GM23338 (cell line): ENCODE results near the gene DNAJC15. TPM values are rescaled to one million over a fixed set of nuclear protein-coding genes. Genes with fewer than 3 reads are reported as not detected.
"Not testable (repeated sequence)": the region's sequence is repeated elsewhere in the genome, so short reads cannot be mapped to it uniquely, and the experiment has no call there.

Source experiments
- ATAC-seq: fragments of 200-7000 bp; cut with Tn5 transposase; 3 replicates; pipeline ENCODE4 v1.9.1; 2020
- DNase-seq: peaks from one replicate; pipeline ENCODE4 v3.0.0-alpha.2; 2015; ENCODE audit warnings: low spot score
- H2AFZ ChIP-seq: fragments of 200-600 bp; sonication (generic); 2 replicates; pipeline ENCODE4 v1.8.0; 2016; ENCODE audit warnings: antibody characterized with exemption, mild to moderate bottlenecking, moderate library complexity
- H3F3A ChIP-seq: fragments of 200-600 bp; sonication (generic); replicated peaks from 2 replicates; pipeline ENCODE4 v1.8.0; 2017; ENCODE audit warnings: antibody characterized with exemption, mixed run types, low read depth
- H3K27ac ChIP-seq: fragments of 200-600 bp; sonication (generic); 2 replicates; pipeline ENCODE4 v1.6.1; 2016; ENCODE audit warnings: low read depth
- H3K27me3 ChIP-seq: fragments of 200-600 bp; sonication (generic); 2 replicates; pipeline ENCODE4 v1.8.0; 2016; ENCODE audit warnings: mild to moderate bottlenecking, mixed run types, moderate library complexity; ENCODE audit not compliant: insufficient read depth
- H3K36me3 ChIP-seq: fragments of 200-600 bp; sonication (generic); 2 replicates; pipeline ENCODE4 v1.8.0; 2016; ENCODE audit warnings: mild to moderate bottlenecking; ENCODE audit not compliant: insufficient read depth
- H3K4me1 ChIP-seq: fragments of 200-600 bp; sonication (generic); 2 replicates; pipeline ENCODE4 v1.8.0; 2016; ENCODE audit warnings: mild to moderate bottlenecking, moderate library complexity; ENCODE audit not compliant: insufficient read depth
- H3K4me2 ChIP-seq: fragments of 200-600 bp; sonication (generic); 2 replicates; pipeline ENCODE4 v1.7.1; 2017; ENCODE audit warnings: mixed run types
- H3K4me3 ChIP-seq: fragments of 200-600 bp; sonication (generic); 2 replicates; pipeline ENCODE4 v1.6.1; 2016; ENCODE audit warnings: mixed run types
- H3K79me2 ChIP-seq: fragments of 200-600 bp; sonication (generic); replicated peaks from 2 replicates; pipeline ENCODE4 v1.8.0; 2017; ENCODE audit warnings: mild to moderate bottlenecking; ENCODE audit not compliant: insufficient read depth
- H3K9me2 ChIP-seq: fragments of 200-600 bp; sonication (generic); 2 replicates; pipeline ENCODE4 v1.8.0; 2017; ENCODE audit not compliant: insufficient read depth
- H4K20me1 ChIP-seq: fragments of 200-600 bp; sonication (generic); replicated peaks from 2 replicates; pipeline ENCODE4 v1.8.0; 2017; ENCODE audit warnings: mild to moderate bottlenecking; ENCODE audit not compliant: insufficient read depth
- H3K27ac Mint-ChIP-seq: 2 replicates; pipeline ENCODE4 v1.8.0; 2020; ENCODE audit warnings: inconsistent platforms, mild to moderate bottlenecking, moderate library complexity, mixed read lengths
- H3K27me3 Mint-ChIP-seq: 3 replicates; pipeline ENCODE4 v1.8.0; 2022; ENCODE audit warnings: low read depth, mild to moderate bottlenecking, moderate library complexity, mixed read lengths, inconsistent platforms; ENCODE audit not compliant: insufficient read depth, poor library complexity
- H3K36me3 Mint-ChIP-seq: 3 replicates; pipeline ENCODE4 v1.8.0; 2021; ENCODE audit warnings: low read depth, mild to moderate bottlenecking, inconsistent platforms, moderate library complexity, mixed read lengths
- H3K4me1 Mint-ChIP-seq: 3 replicates; pipeline ENCODE4 v1.8.0; 2020; ENCODE audit warnings: mild to moderate bottlenecking, inconsistent platforms, mixed read lengths
- H3K4me3 Mint-ChIP-seq: 3 replicates; pipeline ENCODE4 v1.8.0; 2021; ENCODE audit warnings: moderate library complexity, mild to moderate bottlenecking, inconsistent platforms, mixed read lengths
- H3K9me3 Mint-ChIP-seq: 3 replicates; pipeline ENCODE4 v1.8.0; 2020; ENCODE audit warnings: moderate library complexity, mild to moderate bottlenecking, inconsistent platforms, mixed read lengths
- CTCF ChIP-seq, 2 experiments: fragments of 200-600 bp in 1 of 2; sonication (generic) in 1 of 2; conservative IDR thresholded peaks; 2 replicates each; pipeline versions ENCODE4 v1.5.1 to v1.6.1; 2016 to 2017; ENCODE audit warnings: antibody characterized with exemption in 2 of 2, low read depth in 2 of 2, mild to moderate bottlenecking in 2 of 2, moderate library complexity in 1 of 2
- ETS1 ChIP-seq: IDR thresholded peaks from 2 replicates; pipeline ENCODE4 v1.6.1; 2016; ENCODE audit warnings: antibody characterized with exemption
- EZH2 ChIP-seq: fragments of 200-600 bp; sonication (generic); IDR thresholded peaks from one replicate; pipeline ENCODE4 v1.8.0; 2017; ENCODE audit warnings: antibody characterized with exemption, mild to moderate bottlenecking, low read depth; ENCODE audit not compliant: unreplicated experiment
- EZH2phosphoT487 ChIP-seq: fragments of 200-600 bp; sonication (generic); IDR thresholded peaks from one replicate; pipeline ENCODE4 v1.8.1; 2018; ENCODE audit warnings: antibody characterized with exemption; ENCODE audit not compliant: unreplicated experiment
- NANOG ChIP-seq: IDR thresholded peaks from 2 replicates; pipeline ENCODE4 v1.6.1; 2016; ENCODE audit warnings: antibody characterized with exemption, borderline replicate concordance
- POLR2AphosphoS5 ChIP-seq: IDR thresholded peaks from 2 replicates; pipeline ENCODE4 v1.6.1; 2016; ENCODE audit warnings: antibody characterized with exemption, low read depth
- STAT1 ChIP-seq: IDR thresholded peaks from one replicate; pipeline ENCODE4 v1.6.1; 2016; ENCODE audit warnings: antibody characterized with exemption; ENCODE audit not compliant: unreplicated experiment
- ZNF114 ChIP-seq: fragments of 250-450 bp; sonication (Bioruptor Pico); IDR thresholded peaks from 2 replicates; pipeline ENCODE4 v1.5.0; 2020; ENCODE audit warnings: mild to moderate bottlenecking, moderate library complexity
- ZNF331 ChIP-seq: fragments of 250-450 bp; sonication (Bioruptor Pico); IDR thresholded peaks from 2 replicates; pipeline ENCODE4 v1.5.0; 2020; ENCODE audit warnings: low read depth, mild to moderate bottlenecking, moderate library complexity
- polyA plus RNA-seq: library from polyadenylated mRNA; unstranded; fragments of >200 nt; fragmentation: Nextera tagmentation; extraction: Ambion mirVana; gene quantifications from 2 replicates; pipeline ENCODE4 v1.2.1, GENCODE V29; 2016
- total RNA-seq: library from RNA; depleted of rRNA; stranded (reverse); fragments of >200 nt; shearing (Covaris generic); gene quantifications from 2 replicates; pipeline ENCODE4 v1.2.3, GENCODE V29; 2014

Gene DNAJC15
- total and polyA plus RNA-seq, 2 experiments from 2014 or later, result 11.4 to 80.4 TPM

- no peak for TF ChIP-seq ZNF331 (CRISPR knock-in tag)
- no peak for TF ChIP-seq EZH2
- no peak for TF ChIP-seq POLR2AphosphoS5
- TF ChIP-seq NANOG, result no peak
- no peak for TF ChIP-seq STAT1
Measured at GRCh38 chr13:43072394-43072793, 49.0 kb downstream of the DNAJC15 start (continued).

- no peak overlapping the region for H3K4me2 ChIP-seq
- H3K9me2 ChIP-seq, result peaks cover 4% of the 10 kb centered on the region; the same call in 1 of the 2 replicates
- peaks cover 27% of the 10 kb centered on the region for H3K4me1 ChIP-seq
- H4K20me1 ChIP-seq, result no peaks in the 10 kb centered on the region
- H3K27me3 Mint-ChIP-seq, result peaks cover 9% of the 10 kb centered on the region
- H3K27me3 ChIP-seq, result no peaks in the 10 kb centered on the region
- no peaks in the 10 kb centered on the region for H3K9me3 Mint-ChIP-seq
- no peaks in the 10 kb centered on the region for H3K36me3 ChIP-seq
- peaks cover 43% of the 10 kb centered on the region for H3K4me1 Mint-ChIP-seq
- H3F3A ChIP-seq, result no peaks in the 10 kb centered on the region
- TF ChIP-seq STAT1 (no peak), NANOG (no peak)
- no peak for DNase-seq
- H3K27ac ChIP-seq, result no peak overlapping the region
- H3K4me3 ChIP-seq, result no peak overlapping the region
- no peak overlapping the region for H3K27ac Mint-ChIP-seq
- H2AFZ ChIP-seq, result no peak overlapping the region
- H3K79me2 ChIP-seq, result peaks cover 13% of the 10 kb centered on the region; the same call in 1 of the 2 replicates
- no peak overlapping the region for H3K4me3 Mint-ChIP-seq
- peaks cover 2% of the 10 kb centered on the region; the same call in 2 of the 3 replicates for H3K36me3 Mint-ChIP-seq
- no peak for ATAC-seq
Measured at GRCh38 chr13:43074824-43075510, 51.6 kb downstream of the DNAJC15 start.

- not testable (repeated sequence) for ATAC-seq
Measured at GRCh38 chr13:43075511-43075902, 52.1 kb downstream of the DNAJC15 start.

GRCh38 chr13:43077046-43077445, 53.7 kb downstream of the DNAJC15 start:
- H3K4me1 ChIP-seq, result peaks cover 18% of the 10 kb centered on the region
- H3K27ac Mint-ChIP-seq, result no peak overlapping the region
- peaks cover 13% of the 10 kb centered on the region; the same call in 1 of the 2 replicates for H3K79me2 ChIP-seq
- H3K4me3 ChIP-seq, result no peak overlapping the region
- H4K20me1 ChIP-seq, result no peaks in the 10 kb centered on the region
- no peak overlapping the region for H3K4me3 Mint-ChIP-seq
- H3K27me3 ChIP-seq, result no peaks in the 10 kb centered on the region
- no peaks in the 10 kb centered on the region for H3K9me3 Mint-ChIP-seq
- H3K36me3 ChIP-seq, result 0 out of 2 replicates have a peak, but pooled peaks cover 4% of the 10 kb centered on the region
- H3K27ac ChIP-seq, result no peak overlapping the region
- H2AFZ ChIP-seq, result no peak overlapping the region
- H3K27me3 Mint-ChIP-seq, result peaks cover 9% of the 10 kb centered on the region
- peaks cover 4% of the 10 kb centered on the region; the same call in 1 of the 2 replicates for H3K9me2 ChIP-seq
- no peaks in the 10 kb centered on the region for H3F3A ChIP-seq
- no peak overlapping the region for H3K4me2 ChIP-seq
- peaks cover 22% of the 10 kb centered on the region for H3K36me3 Mint-ChIP-seq
- no peak for ATAC-seq
- peaks cover 26% of the 10 kb centered on the region for H3K4me1 Mint-ChIP-seq
- DNase-seq, result no peak
- TF ChIP-seq POLR2AphosphoS5 (no peak), ZNF331 (CRISPR knock-in tag) (no peak), CTCF (conservative IDR thresholded peaks at IDR 0.05; ENCODE audit: low read depth in 2 of 2) (no peak), EZH2phosphoT487 (no peak), ETS1 (no peak), ZNF114 (CRISPR knock-in tag) (no peak)

More at GRCh38 chr13:43075511-43075902, 52.1 kb downstream of the DNAJC15 start:
- not testable (repeated sequence) for H3K27ac Mint-ChIP-seq, H3K27ac ChIP-seq, H3K36me3 ChIP-seq, H3K27me3 ChIP-seq, H3K36me3 Mint-ChIP-seq, H3K9me2 ChIP-seq, DNase-seq, H3F3A ChIP-seq, H3K9me3 Mint-ChIP-seq, H3K4me2 ChIP-seq, H2AFZ ChIP-seq, H3K4me3 Mint-ChIP-seq, H3K4me3 ChIP-seq, H4K20me1 ChIP-seq, H3K27me3 Mint-ChIP-seq
- Histone ChIP-seq H3K79me2 (peaks cover 13% of the 10 kb centered on the region; the same call in 1 of the 2 replicates), H3K4me1 (peaks cover 27% of the 10 kb centered on the region)
- H3K4me1 Mint-ChIP-seq, result peaks cover 42% of the 10 kb centered on the region
